Fibroblast of mammary gland (primary cell): ENCODE data around the gene FBXL15.

Source experiments
- DNase-seq: peaks from one replicate; pipeline ENCODE4 v3.0.0-alpha.2; 2010; ENCODE audit warnings: low read depth
- H3K4me3 ChIP-seq: 2 replicates; pipeline ENCODE4 v1.5.1; 2011; ENCODE audit warnings: low read depth, mild to moderate bottlenecking, low read length, moderate library complexity; ENCODE audit not compliant: control insufficient read depth
- CTCF ChIP-seq: conservative IDR thresholded peaks from 2 replicates; pipeline ENCODE4 v1.5.1; 2011; ENCODE audit warnings: low read depth, low read length, inconsistent platforms; ENCODE audit not compliant: control insufficient read depth, insufficient read depth

The FBXL15 gene

GRCh38 chr10:102444851-102445250 lies 24.2 kb downstream of the FBXL15 start:
- H3K4me3 ChIP-seq, result no peak overlapping the region
- no peak for TF ChIP-seq CTCF
- no peak for DNase-seq

- H3K4me3 ChIP-seq, result peak overlapping the region; percentile 51
- TF ChIP-seq CTCF, result no peak
- peak; percentile 67 for DNase-seq
Measured at GRCh38 chr10:102449321-102450123, 28.9 kb downstream of the FBXL15 start.

- H3K4me3 ChIP-seq, result peak overlapping the region; percentile 51
- no peak for TF ChIP-seq CTCF
- DNase-seq, result no peak
Measured at GRCh38 chr10:102450124-102450373, 29.4 kb downstream of the FBXL15 start.

- no peak for TF ChIP-seq CTCF
- H3K4me3 ChIP-seq, result peak overlapping the region; percentile 52
Measured at GRCh38 chr10:102450374-102451104, 29.9 kb downstream of the FBXL15 start.

GRCh38 chr10:102451105-102451969 lies 30.7 kb downstream of the FBXL15 start, which contains the start of gene C10orf95:
Gene C10orf95, minus strand, starts transcription at chr10:102451543. Its CDS starts 450 bp downstream, at chr10:102451093.
- no peak for DNase-seq
- H3K4me3 ChIP-seq, result peak within 1 kb of the TSS; percentile 52
- no peak for TF ChIP-seq CTCF

More at GRCh38 chr10:102450374-102451104, 29.9 kb downstream of the FBXL15 start:
- DNase-seq, result peak; percentile 62

GRCh38 chr10:102452672-102453340 lies 32.2 kb downstream of the FBXL15 start:
- peak; percentile 90 for DNase-seq
- no peak for TF ChIP-seq CTCF
- no peak overlapping the region for H3K4me3 ChIP-seq
